ENCODE measurements around the gene ALDH1A1. TPM values are rescaled to one million over a fixed set of nuclear protein-coding genes. Genes with fewer than 3 reads are reported as not detected.

ALDH1A1 gene
- total RNA-seq, 1 experiment from 2014 or later = 17.7 TPM

GRCh38 chr9:72971411-72971810 is 18.6 kb upstream of the ALDH1A1 start:
- CTCF ChIA-PET = interaction anchor here (0.6 kb wide), 1 partner anchor 44 kb away, joined by 3 read pairs; no protein-coding TSS in a partner anchor
- intact Hi-C loops (cut with micrococcal nuclease; ENCODE audit: unreplicated experiment) = no loop called here
- no peaks in the 10 kb centered on the region for H3K27me3 Mint-ChIP-seq (ENCODE audit: unreplicated experiment)
- no peak overlapping the region for H3K4me3 Mint-ChIP-seq (ENCODE audit: low read depth, unreplicated experiment)
- BruUV-seq (replicated peaks) = no TSS peak
- no peaks in the 10 kb centered on the region for H3K9me3 Mint-ChIP-seq (ENCODE audit: low read depth, unreplicated experiment)
- TF ChIP-seq CTCF (IDR thresholded peaks at IDR 0.05; ENCODE audit: unreplicated experiment) = no peak
- H3K27ac Mint-ChIP-seq (ENCODE audit: unreplicated experiment) = no peak overlapping the region
- DNase-seq = no peak
- H3K4me1 Mint-ChIP-seq (ENCODE audit: low read depth, unreplicated experiment) = no peaks in the 10 kb centered on the region
- no peaks in the 10 kb centered on the region for H3K36me3 Mint-ChIP-seq (ENCODE audit: insufficient read depth, unreplicated experiment)

GRCh38 chr9:72960446-72960845 is 7.6 kb upstream of the ALDH1A1 start:
- Mint-ChIP-seq H3K9me3 (ENCODE audit: low read depth, unreplicated experiment) (peaks cover 7% of the 10 kb centered on the region), H3K4me3 (ENCODE audit: low read depth, unreplicated experiment) (no peak overlapping the region), H3K4me1 (ENCODE audit: low read depth, unreplicated experiment) (no peaks in the 10 kb centered on the region), H3K36me3 (ENCODE audit: insufficient read depth, unreplicated experiment) (no peaks in the 10 kb centered on the region), H3K27me3 (ENCODE audit: unreplicated experiment) (no peaks in the 10 kb centered on the region), H3K27ac (ENCODE audit: unreplicated experiment) (no peak overlapping the region)
- intact Hi-C loops (cut with micrococcal nuclease; ENCODE audit: unreplicated experiment) = loop anchor here (2.0 kb wide), 1 partner anchor 90 kb away; no protein-coding TSS in a partner anchor
- CTCF ChIA-PET = interaction anchor here (0.7 to 1.0 kb wide), 2 partner anchors 96 to 103 kb away, joined by 3 to 7 read pairs; no protein-coding TSS in a partner anchor
- BruUV-seq (replicated peaks) = no TSS peak
- no peak for TF ChIP-seq CTCF (IDR thresholded peaks at IDR 0.05; ENCODE audit: unreplicated experiment)
- DNase-seq = no peak

GRCh38 chr9:72958485-72959281 is 5.8 kb upstream of the ALDH1A1 start:
- H3K9me3 Mint-ChIP-seq (ENCODE audit: low read depth, unreplicated experiment) = peaks cover 7% of the 10 kb centered on the region
- CTCF ChIA-PET = no interaction called here
- no peaks in the 10 kb centered on the region for H3K4me1 Mint-ChIP-seq (ENCODE audit: low read depth, unreplicated experiment)
- no peak for DNase-seq
- no peaks in the 10 kb centered on the region for H3K36me3 Mint-ChIP-seq (ENCODE audit: insufficient read depth, unreplicated experiment)
- no peaks in the 10 kb centered on the region for H3K27me3 Mint-ChIP-seq (ENCODE audit: unreplicated experiment)
- intact Hi-C loops (cut with micrococcal nuclease; ENCODE audit: unreplicated experiment) = no loop called here
- no peak for TF ChIP-seq CTCF (IDR thresholded peaks at IDR 0.05; ENCODE audit: unreplicated experiment)
- H3K27ac Mint-ChIP-seq (ENCODE audit: unreplicated experiment) = no peak overlapping the region
- BruUV-seq (replicated peaks) = no TSS peak
- no peak overlapping the region for H3K4me3 Mint-ChIP-seq (ENCODE audit: low read depth, unreplicated experiment)

GRCh38 chr9:72955571-72955970 is 2.7 kb upstream of the ALDH1A1 start:
- Mint-ChIP-seq H3K4me1 (ENCODE audit: low read depth, unreplicated experiment) (peaks cover 8% of the 10 kb centered on the region), H3K27me3 (ENCODE audit: unreplicated experiment) (no peaks in the 10 kb centered on the region), H3K36me3 (ENCODE audit: insufficient read depth, unreplicated experiment) (peaks cover 6% of the 10 kb centered on the region), H3K27ac (ENCODE audit: unreplicated experiment) (no peak overlapping the region), H3K9me3 (ENCODE audit: low read depth, unreplicated experiment) (peaks cover 7% of the 10 kb centered on the region), H3K4me3 (ENCODE audit: low read depth, unreplicated experiment) (no peak overlapping the region)
- no TSS peak for BruUV-seq (replicated peaks)
- DNase-seq = no peak
- CTCF ChIA-PET = no interaction called here
- TF ChIP-seq CTCF (IDR thresholded peaks at IDR 0.05; ENCODE audit: unreplicated experiment) = no peak
- intact Hi-C loops (cut with micrococcal nuclease; ENCODE audit: unreplicated experiment) = no loop called here
